ENCODE measurements around the gene MTA1.

Gene MTA1

DNA sequence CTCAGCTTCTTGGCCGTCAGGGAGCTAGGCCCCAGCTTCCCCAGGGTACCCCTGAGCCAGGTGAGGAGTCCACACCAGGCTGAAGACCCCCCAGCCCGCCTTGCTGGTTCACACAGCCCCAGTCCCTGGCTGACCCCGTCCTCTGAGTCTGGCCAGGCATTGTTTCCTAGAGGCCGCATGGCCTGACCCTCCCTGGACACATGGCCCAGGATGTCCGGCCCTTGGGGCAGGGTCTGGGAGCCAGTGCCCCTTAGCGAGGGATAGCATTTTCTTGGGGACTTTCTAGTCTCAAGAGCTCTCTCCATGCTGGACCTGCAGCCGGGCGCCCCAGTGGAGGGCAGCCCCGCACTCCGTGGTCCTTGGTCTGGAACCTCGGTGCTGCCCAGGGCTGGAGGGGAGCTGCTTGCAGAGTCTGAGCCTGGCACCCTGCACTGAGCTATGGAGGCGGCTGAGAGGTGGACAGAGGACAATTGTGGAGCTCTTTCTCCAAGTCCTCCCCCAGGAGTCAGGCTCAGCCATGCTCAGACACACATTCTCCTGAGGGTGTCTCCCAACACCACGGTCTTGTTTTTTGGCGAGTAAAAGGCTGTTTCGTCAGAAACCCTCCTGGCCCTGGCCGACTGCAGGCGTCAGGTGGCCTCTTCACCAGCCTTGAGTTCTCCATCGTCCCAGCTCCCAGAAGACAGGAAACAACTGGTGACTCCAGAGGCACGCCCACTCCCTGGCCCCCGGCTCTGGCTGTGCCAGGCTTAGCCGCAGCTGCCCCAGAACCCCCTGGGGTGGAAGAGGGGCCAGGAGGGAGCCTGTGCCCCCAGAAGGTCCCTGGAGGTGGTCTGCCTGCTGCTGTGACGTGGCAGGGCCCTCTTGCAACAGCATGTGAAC lies 37.4 kb downstream of the MTA1 start:
- no peaks in the 10 kb centered on the region for H3K9me3 ChIP-seq
- TF ChIP-seq, protein P1, sequence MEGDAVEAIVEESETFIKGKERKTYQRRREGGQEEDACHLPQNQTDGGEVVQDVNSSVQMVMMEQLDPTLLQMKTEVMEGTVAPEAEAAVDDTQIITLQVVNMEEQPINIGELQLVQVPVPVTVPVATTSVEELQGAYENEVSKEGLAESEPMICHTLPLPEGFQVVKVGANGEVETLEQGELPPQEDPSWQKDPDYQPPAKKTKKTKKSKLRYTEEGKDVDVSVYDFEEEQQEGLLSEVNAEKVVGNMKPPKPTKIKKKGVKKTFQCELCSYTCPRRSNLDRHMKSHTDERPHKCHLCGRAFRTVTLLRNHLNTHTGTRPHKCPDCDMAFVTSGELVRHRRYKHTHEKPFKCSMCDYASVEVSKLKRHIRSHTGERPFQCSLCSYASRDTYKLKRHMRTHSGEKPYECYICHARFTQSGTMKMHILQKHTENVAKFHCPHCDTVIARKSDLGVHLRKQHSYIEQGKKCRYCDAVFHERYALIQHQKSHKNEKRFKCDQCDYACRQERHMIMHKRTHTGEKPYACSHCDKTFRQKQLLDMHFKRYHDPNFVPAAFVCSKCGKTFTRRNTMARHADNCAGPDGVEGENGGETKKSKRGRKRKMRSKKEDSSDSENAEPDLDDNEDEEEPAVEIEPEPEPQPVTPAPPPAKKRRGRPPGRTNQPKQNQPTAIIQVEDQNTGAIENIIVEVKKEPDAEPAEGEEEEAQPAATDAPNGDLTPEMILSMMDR (IDR thresholded peaks at IDR 0.05) = no peak
- H3K4me1 ChIP-seq = no peaks in the 10 kb centered on the region
- H3K4me3 ChIP-seq = no peak overlapping the region
- intact Hi-C loops (cut with DNase I; ENCODE audit: low total_unique reads) = loop anchor here (2.0 kb wide), 1 partner anchor 66 kb away; no protein-coding TSS in a partner anchor
- no peak overlapping the region for H3K27ac ChIP-seq
- peaks cover 34 to 87% (median 71%) of the 10 kb centered on the region in 3 donors for H3K36me3 ChIP-seq
- H3K27me3 ChIP-seq = no peaks in the 10 kb centered on the region
- no peak for DNase-seq

DNA sequence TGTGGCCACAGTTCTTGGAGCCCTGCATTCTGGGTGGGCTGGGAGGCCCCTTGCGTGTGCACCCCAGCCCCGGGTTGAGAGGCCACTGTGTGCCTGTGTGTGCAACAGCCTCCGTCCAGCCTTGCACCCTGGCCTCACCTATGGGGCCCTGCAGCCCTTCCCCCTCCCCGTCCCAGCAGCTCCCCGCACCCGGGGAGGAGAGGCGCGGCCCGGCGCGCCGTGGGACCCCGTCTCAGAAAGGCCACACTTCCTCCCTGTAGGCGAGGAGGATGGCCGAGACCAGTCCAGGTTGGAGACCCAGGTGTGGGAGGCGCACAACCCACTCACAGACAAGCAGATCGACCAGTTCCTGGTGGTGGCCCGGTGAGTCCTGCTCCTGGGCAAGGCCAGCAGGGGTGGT lies 38.4 kb downstream of the MTA1 start:
- intact Hi-C loops (cut with DNase I; ENCODE audit: low total_unique reads) = no loop called here
- Histone ChIP-seq H3K4me1 (no peaks in the 10 kb centered on the region), H3K36me3 (peaks cover 34 to 87% (median 80%) of the 10 kb centered on the region in 3 donors), H3K27me3 (no peaks in the 10 kb centered on the region), H3K4me3 (no peak overlapping the region), H3K27ac (no peak overlapping the region), H3K9me3 (no peaks in the 10 kb centered on the region)
- DNase-seq = no peak
- TF ChIP-seq, protein P1 (IDR thresholded peaks at IDR 0.05) = no peak

DNA sequence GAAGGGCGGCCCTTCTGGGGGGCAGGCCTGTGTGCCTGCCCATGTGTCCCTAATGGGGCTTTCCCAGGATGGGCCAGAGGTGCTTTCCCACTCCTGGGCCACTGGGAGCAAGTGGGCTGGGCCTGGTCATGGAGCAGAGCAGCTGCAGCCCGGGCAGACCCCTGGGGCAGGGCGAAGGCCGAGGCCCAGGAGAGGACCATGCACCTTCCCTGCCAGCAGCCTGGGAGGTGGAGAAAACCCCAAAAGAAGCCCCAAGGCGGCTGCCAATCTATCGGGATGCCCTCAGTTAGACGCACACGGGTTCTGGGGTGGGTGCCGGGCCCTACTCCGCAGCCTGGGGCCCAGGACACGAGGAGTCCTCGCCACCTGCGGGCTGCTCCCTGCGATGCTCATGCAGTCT lies 38.9 kb downstream of the MTA1 start:
- H3K27ac ChIP-seq = no peak overlapping the region
- TF ChIP-seq, protein P1 (IDR thresholded peaks at IDR 0.05) = no peak
- H3K27me3 ChIP-seq = no peaks in the 10 kb centered on the region
- peaks cover 39 to 87% (median 80%) of the 10 kb centered on the region in 3 donors for H3K36me3 ChIP-seq
- no peaks in the 10 kb centered on the region for H3K9me3 ChIP-seq
- no peak overlapping the region for H3K4me3 ChIP-seq
- intact Hi-C loops (cut with DNase I; ENCODE audit: low total_unique reads) = no loop called here
- H3K4me1 ChIP-seq = no peaks in the 10 kb centered on the region
- DNase-seq = no peak

GRCh38 chr14:105460116-105460515 lies 40.5 kb downstream of the MTA1 start:
- no peak for DNase-seq
- peaks cover 40 to 87% (median 81%) of the 10 kb centered on the region in 3 donors for H3K36me3 ChIP-seq
- intact Hi-C loops (cut with DNase I; ENCODE audit: low total_unique reads) = no loop called here
- H3K9me3 ChIP-seq = no peaks in the 10 kb centered on the region
- TF ChIP-seq, protein P1 (IDR thresholded peaks at IDR 0.05) = no peak
- H3K4me1 ChIP-seq = peaks cover 0 to 1% (median 0%) of the 10 kb centered on the region in 4 donors
- H3K27ac ChIP-seq = no peak overlapping the region
- no peaks in the 10 kb centered on the region for H3K27me3 ChIP-seq
- no peak overlapping the region for H3K4me3 ChIP-seq

- no peaks in the 10 kb centered on the region for H3K9me3 ChIP-seq
- H3K36me3 ChIP-seq = peaks cover 35 to 87% (median 80%) of the 10 kb centered on the region in 3 donors
- TF ChIP-seq, protein P1 (IDR thresholded peaks at IDR 0.05) = no peak
- no peak overlapping the region for H3K4me3 ChIP-seq
- intact Hi-C loops (cut with DNase I; ENCODE audit: low total_unique reads) = no loop called here
- no peak for DNase-seq
- no peak overlapping the region for H3K27ac ChIP-seq
- no peaks in the 10 kb centered on the region for H3K27me3 ChIP-seq
- H3K4me1 ChIP-seq = peaks cover 0 to 6% (median 2%) of the 10 kb centered on the region in 4 donors
These were observed 41.0 kb downstream of the MTA1 start for GRCh38 chr14:105460616-105461015.
